HepG2 (cell line): Measurements from ENCODE around the gene ANXA9. TPM values are rescaled to one million over a fixed set of nuclear protein-coding genes. Genes with fewer than 3 reads are reported as not detected.

Experiments used
- FOSL2 ChIP-seq: sonication (generic); formaldehyde crosslinking; IDR thresholded peaks from 2 replicates; pipeline ENCODE4 v1.4.0; 2020; ENCODE audit warnings: missing genetic modification reagents
- FOXO1 ChIP-seq: sonication (generic); formaldehyde crosslinking; IDR thresholded peaks from 2 replicates; pipeline ENCODE4 v1.4.0; 2020; ENCODE audit warnings: missing genetic modification reagents
- KMT2A ChIP-seq: sonication (generic); formaldehyde crosslinking; IDR thresholded peaks from 2 replicates; pipeline ENCODE4 v1.4.0; 2020; ENCODE audit warnings: missing genetic modification reagents
- SIN3B ChIP-seq: fragments of 150-350 bp; IDR thresholded peaks from 2 replicates; pipeline ENCODE4 v1.6.1; 2014; ENCODE audit warnings: low read length
- SIX1 ChIP-seq: sonication (generic); formaldehyde crosslinking; IDR thresholded peaks from 2 replicates; pipeline ENCODE4 v1.4.0; 2020; ENCODE audit warnings: missing genetic modification reagents, borderline replicate concordance
- THAP11 ChIP-seq: IDR thresholded peaks from 2 replicates; pipeline ENCODE4 v1.6.1; 2016; ENCODE audit warnings: missing biosample characterization, missing genetic modification reagents
- THAP7 ChIP-seq: sonication (generic); formaldehyde crosslinking; IDR thresholded peaks from 2 replicates; pipeline ENCODE4 v1.8.1; 2023; ENCODE audit warnings: mild to moderate bottlenecking, missing genetic modification reagents
- ZBTB8A ChIP-seq: sonication (generic); formaldehyde crosslinking; IDR thresholded peaks from 2 replicates; pipeline ENCODE4 v1.4.0; 2020; ENCODE audit warnings: mild to moderate bottlenecking, low read depth, missing genetic modification reagents, borderline replicate concordance
- ZMYM4 ChIP-seq: sonication (generic); formaldehyde crosslinking; IDR thresholded peaks from 2 replicates; pipeline ENCODE4 v1.8.1; 2023; ENCODE audit warnings: mild to moderate bottlenecking, missing genetic modification reagents
- ZNF264 ChIP-seq: sonication (generic); formaldehyde crosslinking; IDR thresholded peaks from 2 replicates; pipeline ENCODE4 v1.4.0; 2020; ENCODE audit warnings: missing genetic modification reagents
- ZNF431 ChIP-seq: sonication (generic); formaldehyde crosslinking; IDR thresholded peaks from 2 replicates; pipeline ENCODE4 v1.9.0; 2022; ENCODE audit warnings: missing genetic modification reagents, low read depth, mild to moderate bottlenecking, borderline replicate concordance
- ZNF605 ChIP-seq: sonication (generic); formaldehyde crosslinking; IDR thresholded peaks from 2 replicates; pipeline ENCODE4 v1.8.0; 2022; ENCODE audit warnings: mild to moderate bottlenecking, missing genetic modification reagents
- ZNF607 ChIP-seq: sonication (generic); formaldehyde crosslinking; IDR thresholded peaks from 2 replicates; pipeline ENCODE4 v1.5.1; 2020; ENCODE audit warnings: missing genetic modification reagents, mild to moderate bottlenecking, borderline replicate concordance
- ZNF691 ChIP-seq: sonication (generic); formaldehyde crosslinking; IDR thresholded peaks from 2 replicates; pipeline ENCODE4 v1.4.0; 2020; ENCODE audit warnings: missing genetic modification reagents, low read depth, mild to moderate bottlenecking, borderline replicate concordance
- ZNF724P ChIP-seq: sonication (generic); formaldehyde crosslinking; IDR thresholded peaks from 2 replicates; pipeline ENCODE4 v1.8.0; 2022; ENCODE audit warnings: missing genetic modification reagents, borderline replicate concordance
- polyA plus RNA-seq, 8 experiments: library from polyadenylated mRNA; depleted of rRNA in 3 of 8; stranded (reverse) in 7 of 8; unstranded in 1 of 8; fragments of >200 nt; fragmentation: Illumina TruSeq in 4 of 8; extraction: Trizol in 4 of 8; gene quantifications; 2 replicates each; pipeline versions ENCODE4 v1.2.1 to v1.2.3, GENCODE V29; 2011 to 2016; ENCODE audit warnings: low read depth in 4 of 8, missing spikeins in 1 of 8, mixed read lengths in 1 of 8; ENCODE audit not compliant: insufficient read depth in 1 of 8
- total RNA-seq, 5 experiments: library from RNA; depleted of rRNA; stranded (reverse); fragments of >200 nt; fragmentation: Illumina TruSeq; extraction: Trizol; gene quantifications; 2 replicates each; pipeline ENCODE4 v1.2.3, GENCODE V29; 2016; ENCODE audit warnings: low read depth in 1 of 5
- TF ChIP-seq, protein P1 (sequence below): sonication (generic); formaldehyde crosslinking; conservative IDR thresholded peaks from 2 replicates; pipeline ENCODE4 v1.4.0; 2020; ENCODE audit warnings: mild to moderate bottlenecking, missing genetic modification reagents, moderate library complexity
- TF ChIP-seq, protein P2 (sequence below): sonication (generic); formaldehyde crosslinking; IDR thresholded peaks from 2 replicates; pipeline ENCODE4 v1.5.0; 2020; ENCODE audit warnings: mild to moderate bottlenecking, missing genetic modification reagents, borderline replicate concordance
- TF ChIP-seq, protein P3 (sequence below): sonication (generic); formaldehyde crosslinking; IDR thresholded peaks from 2 replicates; pipeline ENCODE4 v1.5.0; 2020; ENCODE audit warnings: missing genetic modification reagents

The ANXA9 gene
- total and polyA plus RNA-seq, 2 of the 13 experiments (the other 11 are each of a cell fraction or from before 2014, with no cell fraction given) = 13.3 to 23.9 TPM

GRCh38 chr1:150981177-150981804 lies 801 bp upstream of the ANXA9 start (continued):
- TF ChIP-seq THAP11 (no peak; the same call in 1 of the 2 replicates), ZNF605 (CRISPR knock-in tag) (no peak), ZNF724P (CRISPR knock-in tag) (0 out of 2 replicates have a peak, but pooled peaks have one; percentile 24), ZNF431 (CRISPR knock-in tag) (no peak), ZNF691 (peak; percentile 32; the same call in 1 of the 2 replicates), FOSL2 (CRISPR knock-in tag) (peak; percentile 27; the same call in 1 of the 2 replicates), FOXO1 (peak; percentile 22; the same call in 1 of the 2 replicates), ZMYM4 (CRISPR knock-in tag) (peak; percentile 16; the same call in 1 of the 2 replicates), SIN3B (no peak), KMT2A (CRISPR knock-in tag) (peak; percentile 14; the same call in 1 of the 2 replicates), ZNF264 (CRISPR knock-in tag) (no peak), ZBTB8A (CRISPR knock-in tag) (peak; percentile 52; the same call in 1 of the 2 replicates), SIX1 (CRISPR knock-in tag) (no peak), THAP7 (CRISPR knock-in tag) (no peak), ZNF607 (no peak)
- TF ChIP-seq, protein P1, sequence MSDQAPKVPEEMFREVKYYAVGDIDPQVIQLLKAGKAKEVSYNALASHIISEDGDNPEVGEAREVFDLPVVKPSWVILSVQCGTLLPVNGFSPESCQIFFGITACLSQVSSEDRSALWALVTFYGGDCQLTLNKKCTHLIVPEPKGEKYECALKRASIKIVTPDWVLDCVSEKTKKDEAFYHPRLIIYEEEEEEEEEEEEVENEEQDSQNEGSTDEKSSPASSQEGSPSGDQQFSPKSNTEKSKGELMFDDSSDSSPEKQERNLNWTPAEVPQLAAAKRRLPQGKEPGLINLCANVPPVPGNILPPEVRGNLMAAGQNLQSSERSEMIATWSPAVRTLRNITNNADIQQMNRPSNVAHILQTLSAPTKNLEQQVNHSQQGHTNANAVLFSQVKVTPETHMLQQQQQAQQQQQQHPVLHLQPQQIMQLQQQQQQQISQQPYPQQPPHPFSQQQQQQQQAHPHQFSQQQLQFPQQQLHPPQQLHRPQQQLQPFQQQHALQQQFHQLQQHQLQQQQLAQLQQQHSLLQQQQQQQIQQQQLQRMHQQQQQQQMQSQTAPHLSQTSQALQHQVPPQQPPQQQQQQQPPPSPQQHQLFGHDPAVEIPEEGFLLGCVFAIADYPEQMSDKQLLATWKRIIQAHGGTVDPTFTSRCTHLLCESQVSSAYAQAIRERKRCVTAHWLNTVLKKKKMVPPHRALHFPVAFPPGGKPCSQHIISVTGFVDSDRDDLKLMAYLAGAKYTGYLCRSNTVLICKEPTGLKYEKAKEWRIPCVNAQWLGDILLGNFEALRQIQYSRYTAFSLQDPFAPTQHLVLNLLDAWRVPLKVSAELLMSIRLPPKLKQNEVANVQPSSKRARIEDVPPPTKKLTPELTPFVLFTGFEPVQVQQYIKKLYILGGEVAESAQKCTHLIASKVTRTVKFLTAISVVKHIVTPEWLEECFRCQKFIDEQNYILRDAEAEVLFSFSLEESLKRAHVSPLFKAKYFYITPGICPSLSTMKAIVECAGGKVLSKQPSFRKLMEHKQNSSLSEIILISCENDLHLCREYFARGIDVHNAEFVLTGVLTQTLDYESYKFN (CRISPR knock-in tag) = no peak
- TF ChIP-seq, protein P2, sequence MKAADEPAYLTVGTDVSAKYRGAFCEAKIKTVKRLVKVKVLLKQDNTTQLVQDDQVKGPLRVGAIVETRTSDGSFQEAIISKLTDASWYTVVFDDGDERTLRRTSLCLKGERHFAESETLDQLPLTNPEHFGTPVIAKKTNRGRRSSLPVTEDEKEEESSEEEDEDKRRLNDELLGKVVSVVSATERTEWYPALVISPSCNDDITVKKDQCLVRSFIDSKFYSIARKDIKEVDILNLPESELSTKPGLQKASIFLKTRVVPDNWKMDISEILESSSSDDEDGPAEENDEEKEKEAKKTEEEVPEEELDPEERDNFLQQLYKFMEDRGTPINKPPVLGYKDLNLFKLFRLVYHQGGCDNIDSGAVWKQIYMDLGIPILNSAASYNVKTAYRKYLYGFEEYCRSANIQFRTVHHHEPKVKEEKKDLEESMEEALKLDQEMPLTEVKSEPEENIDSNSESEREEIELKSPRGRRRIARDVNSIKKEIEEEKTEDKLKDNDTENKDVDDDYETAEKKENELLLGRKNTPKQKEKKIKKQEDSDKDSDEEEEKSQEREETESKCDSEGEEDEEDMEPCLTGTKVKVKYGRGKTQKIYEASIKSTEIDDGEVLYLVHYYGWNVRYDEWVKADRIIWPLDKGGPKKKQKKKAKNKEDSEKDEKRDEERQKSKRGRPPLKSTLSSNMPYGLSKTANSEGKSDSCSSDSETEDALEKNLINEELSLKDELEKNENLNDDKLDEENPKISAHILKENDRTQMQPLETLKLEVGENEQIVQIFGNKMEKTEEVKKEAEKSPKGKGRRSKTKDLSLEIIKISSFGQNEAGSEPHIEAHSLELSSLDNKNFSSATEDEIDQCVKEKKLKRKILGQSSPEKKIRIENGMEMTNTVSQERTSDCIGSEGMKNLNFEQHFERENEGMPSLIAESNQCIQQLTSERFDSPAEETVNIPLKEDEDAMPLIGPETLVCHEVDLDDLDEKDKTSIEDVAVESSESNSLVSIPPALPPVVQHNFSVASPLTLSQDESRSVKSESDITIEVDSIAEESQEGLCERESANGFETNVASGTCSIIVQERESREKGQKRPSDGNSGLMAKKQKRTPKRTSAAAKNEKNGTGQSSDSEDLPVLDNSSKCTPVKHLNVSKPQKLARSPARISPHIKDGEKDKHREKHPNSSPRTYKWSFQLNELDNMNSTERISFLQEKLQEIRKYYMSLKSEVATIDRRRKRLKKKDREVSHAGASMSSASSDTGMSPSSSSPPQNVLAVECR = 0 out of 2 replicates have a peak, but pooled peaks have one; percentile 2
- TF ChIP-seq, protein P3, sequence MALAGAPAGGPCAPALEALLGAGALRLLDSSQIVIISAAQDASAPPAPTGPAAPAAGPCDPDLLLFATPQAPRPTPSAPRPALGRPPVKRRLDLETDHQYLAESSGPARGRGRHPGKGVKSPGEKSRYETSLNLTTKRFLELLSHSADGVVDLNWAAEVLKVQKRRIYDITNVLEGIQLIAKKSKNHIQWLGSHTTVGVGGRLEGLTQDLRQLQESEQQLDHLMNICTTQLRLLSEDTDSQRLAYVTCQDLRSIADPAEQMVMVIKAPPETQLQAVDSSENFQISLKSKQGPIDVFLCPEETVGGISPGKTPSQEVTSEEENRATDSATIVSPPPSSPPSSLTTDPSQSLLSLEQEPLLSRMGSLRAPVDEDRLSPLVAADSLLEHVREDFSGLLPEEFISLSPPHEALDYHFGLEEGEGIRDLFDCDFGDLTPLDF = no peak
